K562 treated with DMSO at 1 percent for 48 hours (cell line): ENCODE measurements around the gene MTRFR. TPM values are rescaled to one million over a fixed set of nuclear protein-coding genes. Genes with fewer than 3 reads are reported as not detected.

Source experiments
- total RNA-seq: library from RNA; unstranded; fragments of 300-600 nt; gene quantifications from 2 replicates; pipeline ENCODE4 v1.2.3, GENCODE V29; 2022; ENCODE audit warnings: low replicate concordance; ENCODE audit errors: extremely low read depth

The MTRFR gene
- not detected in 2 replicates for total RNA-seq

DNA sequence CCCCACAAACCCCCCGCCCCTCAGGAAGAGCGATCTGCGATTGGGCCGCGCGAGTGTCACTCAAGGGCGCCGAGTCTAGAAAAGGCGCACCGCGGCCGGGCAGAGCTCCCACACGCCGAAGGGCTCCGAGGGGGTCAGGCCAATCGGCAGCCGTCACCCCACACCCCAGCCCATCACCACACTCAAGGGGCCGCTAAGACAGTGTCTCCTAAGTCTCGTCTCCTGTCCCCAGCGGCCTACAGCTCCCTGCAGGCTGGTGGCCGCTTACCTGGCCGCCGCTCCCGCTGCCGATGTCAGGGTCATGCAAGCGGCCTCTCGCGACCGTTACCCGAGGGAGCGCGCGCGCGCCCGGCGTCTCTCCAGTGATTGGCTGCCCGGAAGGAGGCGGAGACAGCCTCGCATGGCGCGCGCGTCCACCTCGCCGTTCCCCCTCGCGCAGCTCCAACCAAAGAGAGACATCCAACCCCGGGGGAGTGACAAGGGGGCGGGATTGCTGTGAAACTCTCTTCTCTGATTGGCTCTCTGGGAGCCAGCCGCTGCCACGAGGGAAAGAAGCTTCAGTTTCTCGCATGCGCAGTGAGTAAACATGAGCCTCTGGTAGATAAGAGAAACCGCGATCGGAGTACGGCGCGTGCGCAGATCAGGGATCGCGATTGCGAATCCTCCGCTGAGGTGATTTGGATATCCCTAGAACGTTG is at the start of gene MTRFR, which contains the start of gene MPHOSPH9:
Gene MTRFR, plus strand, starts transcription at position 630 of the 698 bp plus-strand sequence. CDS start 20,239 bp downstream, outside the sequence.
Gene MPHOSPH9, minus strand, starts transcription at position 335 of the 698 bp plus-strand sequence. CDS start 2,777 bp downstream, outside the sequence.

Other genes starting within 250 kb of the MTRFR start
- gene PITPNM2, start 82.3 kb upstream of the MTRFR start, total RNA-seq = not detected in 2 replicates
- gene MPHOSPH9, start 295 bp upstream of the MTRFR start, total RNA-seq = not detected in 2 replicates
- gene CDK2AP1, start 38.4 kb downstream of the MTRFR start, total RNA-seq = not detected in 2 replicates
- gene SBNO1, start 131.4 kb downstream of the MTRFR start, total RNA-seq = not detected in 2 replicates
- not detected in 2 replicates for gene KMT5A, start 150.7 kb downstream of the MTRFR start, total RNA-seq
- gene RILPL2, start 203.2 kb downstream of the MTRFR start, total RNA-seq = not detected in 2 replicates
- gene SNRNP35, start 224.7 kb downstream of the MTRFR start, total RNA-seq = not detected in 2 replicates